ENCODE data around the gene TARBP2. TPM values are rescaled to one million over a fixed set of nuclear protein-coding genes. Genes with fewer than 3 reads are reported as not detected.
A peak's percentile ranks its signal among the peaks of the same experiment; 100 is the strongest.

Gene TARBP2
- total RNA-seq, 1 experiment from 2014 or later = 26.4 TPM

DNA sequence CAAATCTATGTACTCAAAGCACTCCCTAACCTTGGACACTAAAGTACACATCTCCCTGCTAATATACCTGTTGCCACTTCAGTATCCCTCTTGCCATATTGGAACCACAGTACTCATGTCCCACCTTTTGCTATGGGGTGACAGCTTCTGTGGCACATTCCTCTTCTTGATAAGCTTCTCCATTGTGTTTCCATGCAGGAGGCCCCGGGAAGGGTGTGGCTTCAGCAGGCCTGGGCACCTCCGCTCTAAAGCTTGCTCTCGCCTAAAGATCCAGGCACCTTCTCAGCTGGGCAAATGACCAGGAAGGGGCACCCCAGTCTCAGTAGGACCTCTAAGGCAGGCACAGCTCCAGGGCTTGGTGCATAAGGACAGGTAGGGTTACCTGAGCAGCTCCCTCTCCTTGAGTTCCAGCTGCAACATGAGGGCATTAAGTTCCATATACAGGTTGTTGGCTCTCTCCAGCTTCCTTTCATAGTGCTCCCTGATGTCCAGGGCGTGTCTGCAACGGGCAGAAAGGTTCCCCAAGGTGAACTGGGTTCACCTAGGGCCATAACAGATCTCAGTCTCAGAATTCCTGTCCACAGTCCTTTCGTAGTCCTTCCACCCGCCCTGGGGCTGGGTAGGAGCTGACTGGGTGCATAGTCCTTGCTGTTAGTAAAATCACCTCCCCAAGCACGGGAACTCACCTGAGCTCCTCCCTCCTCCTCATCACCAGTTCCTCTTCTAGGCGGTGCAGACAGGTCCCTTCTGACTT is 17.7 kb upstream of the TARBP2 start:
- H3K27ac Mint-ChIP-seq (ENCODE audit: low read depth, unreplicated experiment) = no peak overlapping the region

DNA sequence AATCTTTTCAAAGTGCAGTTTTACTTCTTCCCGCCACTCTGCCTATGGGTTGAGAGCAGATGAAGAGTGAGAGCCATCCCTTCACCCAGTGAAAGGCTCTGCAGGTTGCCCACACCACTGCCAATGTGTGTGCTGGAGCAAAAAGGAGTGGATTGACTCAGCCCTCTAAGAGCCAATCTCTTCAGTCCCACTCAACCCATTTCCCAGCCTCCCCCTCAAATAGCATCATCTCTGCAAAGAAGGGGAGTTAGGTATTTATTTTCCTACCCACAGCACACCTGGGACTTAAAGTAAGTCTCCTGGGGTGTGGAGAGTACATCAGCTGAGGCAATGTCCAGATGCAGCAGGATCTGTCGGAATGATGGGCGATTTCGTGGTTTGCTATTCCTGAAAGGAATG is 17.1 kb upstream of the TARBP2 start:
- CTCF ChIA-PET = interaction anchor here (1.0 to 2.2 kb wide), 2 partner anchors 11 to 24 kb away, joined by 3 to 14 read pairs; partner anchors contain the start of gene NPFF
- Mint-ChIP-seq H3K9me3 (ENCODE audit: unreplicated experiment) (no peaks in the 10 kb centered on the region), H3K27me3 (ENCODE audit: insufficient read depth, unreplicated experiment) (no peaks in the 10 kb centered on the region), H3K4me1 (ENCODE audit: insufficient read depth, unreplicated experiment) (peaks cover 4% of the 10 kb centered on the region), H3K4me3 (ENCODE audit: unreplicated experiment) (no peak overlapping the region), H3K27ac (ENCODE audit: low read depth, unreplicated experiment) (no peak overlapping the region), H3K36me3 (ENCODE audit: insufficient read depth, unreplicated experiment) (peaks cover 74% of the 10 kb centered on the region)
- TF ChIP-seq, protein P1, sequence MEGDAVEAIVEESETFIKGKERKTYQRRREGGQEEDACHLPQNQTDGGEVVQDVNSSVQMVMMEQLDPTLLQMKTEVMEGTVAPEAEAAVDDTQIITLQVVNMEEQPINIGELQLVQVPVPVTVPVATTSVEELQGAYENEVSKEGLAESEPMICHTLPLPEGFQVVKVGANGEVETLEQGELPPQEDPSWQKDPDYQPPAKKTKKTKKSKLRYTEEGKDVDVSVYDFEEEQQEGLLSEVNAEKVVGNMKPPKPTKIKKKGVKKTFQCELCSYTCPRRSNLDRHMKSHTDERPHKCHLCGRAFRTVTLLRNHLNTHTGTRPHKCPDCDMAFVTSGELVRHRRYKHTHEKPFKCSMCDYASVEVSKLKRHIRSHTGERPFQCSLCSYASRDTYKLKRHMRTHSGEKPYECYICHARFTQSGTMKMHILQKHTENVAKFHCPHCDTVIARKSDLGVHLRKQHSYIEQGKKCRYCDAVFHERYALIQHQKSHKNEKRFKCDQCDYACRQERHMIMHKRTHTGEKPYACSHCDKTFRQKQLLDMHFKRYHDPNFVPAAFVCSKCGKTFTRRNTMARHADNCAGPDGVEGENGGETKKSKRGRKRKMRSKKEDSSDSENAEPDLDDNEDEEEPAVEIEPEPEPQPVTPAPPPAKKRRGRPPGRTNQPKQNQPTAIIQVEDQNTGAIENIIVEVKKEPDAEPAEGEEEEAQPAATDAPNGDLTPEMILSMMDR (IDR thresholded peaks at IDR 0.05; ENCODE audit: unreplicated experiment) = no peak
- POLR2A ChIA-PET = interaction anchor here (0.6 to 7.1 kb wide), 11 partner anchors 8 to 480 kb away, joined by 3 to 53 read pairs (median 5); partner anchors contain the start of genes AAAS, MAP3K12 and TARBP2
- BruUV-seq (replicated peaks) = no TSS peak
- no peak for DNase-seq (ENCODE audit: unreplicated experiment)
- intact Hi-C loops (cut with micrococcal nuclease) = no loop called here

More for the DNA sequence above, 17.7 kb upstream of the TARBP2 start:
- intact Hi-C loops (cut with micrococcal nuclease) = no loop called here
- TF ChIP-seq, protein P1 (IDR thresholded peaks at IDR 0.05; ENCODE audit: unreplicated experiment) = no peak
- CTCF ChIA-PET = interaction anchor here (1.0 to 2.2 kb wide), 2 partner anchors 10 to 25 kb away, joined by 3 to 14 read pairs; partner anchors contain the start of gene NPFF
- POLR2A ChIA-PET = interaction anchor here (0.6 to 7.1 kb wide), 13 partner anchors 8 to 480 kb away, joined by 3 to 53 read pairs (median 5); partner anchors contain the start of genes AAAS, MAP3K12 and TARBP2
- H3K9me3 Mint-ChIP-seq (ENCODE audit: unreplicated experiment) = no peaks in the 10 kb centered on the region
- no peak overlapping the region for H3K4me3 Mint-ChIP-seq (ENCODE audit: unreplicated experiment)
- H3K36me3 Mint-ChIP-seq (ENCODE audit: insufficient read depth, unreplicated experiment) = peaks cover 79% of the 10 kb centered on the region
- peaks cover 4% of the 10 kb centered on the region for H3K4me1 Mint-ChIP-seq (ENCODE audit: insufficient read depth, unreplicated experiment)
- no peaks in the 10 kb centered on the region for H3K27me3 Mint-ChIP-seq (ENCODE audit: insufficient read depth, unreplicated experiment)
- BruUV-seq (replicated peaks) = no TSS peak
- DNase-seq (ENCODE audit: unreplicated experiment) = no peak

DNA sequence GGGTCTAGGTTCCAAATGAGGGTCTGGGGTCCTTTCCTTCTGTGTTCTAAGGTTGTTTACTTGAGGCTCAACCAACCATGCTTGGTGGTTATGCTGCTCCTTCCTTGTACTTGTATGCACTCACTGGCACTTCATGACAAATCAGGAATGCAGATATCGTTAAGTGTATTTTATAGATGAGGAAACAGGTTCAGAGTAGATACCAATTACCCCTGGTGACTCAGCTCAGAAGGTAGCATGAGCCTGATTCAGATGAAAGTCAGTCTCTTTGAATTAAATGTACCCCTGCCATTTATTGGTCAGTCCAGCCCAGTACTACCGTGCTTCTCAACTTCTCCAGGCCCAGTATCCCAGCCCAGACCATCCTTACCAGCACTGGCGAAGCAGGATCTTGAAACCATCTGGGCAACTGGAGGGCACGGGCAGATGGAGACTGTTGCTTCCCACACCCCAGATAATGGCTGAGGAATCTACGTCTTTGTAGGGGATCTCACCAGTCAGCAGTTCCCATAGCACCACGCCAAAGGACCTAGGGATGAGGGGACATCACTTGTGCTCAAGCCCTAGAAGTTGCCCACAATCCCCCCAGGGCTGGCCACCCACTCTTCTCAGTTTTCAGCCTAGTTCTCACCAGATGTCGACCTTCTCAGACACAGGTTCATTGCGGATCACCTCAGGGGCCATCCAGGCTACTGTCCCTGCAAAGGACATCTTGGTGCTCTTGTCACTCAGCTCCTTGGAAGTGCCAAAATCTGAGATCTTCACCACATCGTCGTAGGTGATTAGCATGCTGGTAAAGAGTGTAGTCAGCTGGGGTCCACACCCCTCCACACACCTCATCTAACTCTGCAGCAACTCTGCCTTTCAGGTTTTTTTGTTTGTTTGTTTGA is 16.2 kb upstream of the TARBP2 start:
- no peak overlapping the region for H3K4me3 Mint-ChIP-seq (ENCODE audit: unreplicated experiment)
- peaks cover 68% of the 10 kb centered on the region for H3K36me3 Mint-ChIP-seq (ENCODE audit: insufficient read depth, unreplicated experiment)
- no peak for DNase-seq (ENCODE audit: unreplicated experiment)
- TF ChIP-seq, protein P1 (IDR thresholded peaks at IDR 0.05; ENCODE audit: unreplicated experiment) = no peak
- H3K27ac Mint-ChIP-seq (ENCODE audit: low read depth, unreplicated experiment) = no peak overlapping the region
- H3K4me1 Mint-ChIP-seq (ENCODE audit: insufficient read depth, unreplicated experiment) = peaks cover 4% of the 10 kb centered on the region
- POLR2A ChIA-PET = interaction anchor here (1.0 to 7.1 kb wide), 4 partner anchors 9 to 59 kb away, joined by 3 to 53 read pairs (median 4); partner anchors contain the start of genes MAP3K12 and TARBP2
- CTCF ChIA-PET = interaction anchor here (0.6 kb wide), 1 partner anchor 30 kb away, joined by 5 read pairs; no protein-coding TSS in a partner anchor
- H3K9me3 Mint-ChIP-seq (ENCODE audit: unreplicated experiment) = no peaks in the 10 kb centered on the region
- H3K27me3 Mint-ChIP-seq (ENCODE audit: insufficient read depth, unreplicated experiment) = no peaks in the 10 kb centered on the region
- intact Hi-C loops (cut with micrococcal nuclease) = no loop called here
- BruUV-seq (replicated peaks) = TSS peak; percentile 4

Measured in MCF 10A (cell line).